Stimulated activated CD8-positive, alpha-beta memory T cell treated with anti-CD3 and anti-CD28 coated beads, Interleukin-4, amount 100 ng/mL, for 24 hours (primary cell): ENCODE measurements around the gene LAS1L.
"Not testable (repeated sequence)": the region's sequence is repeated elsewhere in the genome, so short reads cannot be mapped to it uniquely, and the experiment has no call there.

Experiments
- DNase-seq: peaks from one replicate; pipeline ENCODE4 v3.0.0-alpha.2; 2020; ENCODE audit warnings: low read depth

Gene LAS1L

DNA sequence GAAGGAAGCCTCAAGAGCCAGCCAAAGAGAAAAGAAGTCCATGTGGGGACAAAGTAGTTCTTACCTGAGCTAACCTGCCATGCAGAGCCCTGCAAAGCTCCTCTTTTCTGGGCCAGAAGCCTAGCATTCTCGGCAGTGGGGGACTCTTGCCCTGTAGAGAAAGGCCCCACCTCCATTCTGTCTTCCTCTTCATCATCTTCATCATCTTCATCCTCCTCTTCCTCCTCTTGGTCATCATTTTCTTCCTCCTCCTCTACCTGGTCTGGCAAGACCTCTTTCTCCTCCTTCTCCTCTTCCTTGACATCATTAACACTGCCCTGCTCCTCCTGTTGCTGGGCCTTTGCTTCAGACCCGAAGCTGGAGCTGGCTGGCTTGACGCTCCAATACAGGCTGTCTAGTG, 16.7 kb downstream of the LAS1L start:
- DNase-seq = no peak

DNA sequence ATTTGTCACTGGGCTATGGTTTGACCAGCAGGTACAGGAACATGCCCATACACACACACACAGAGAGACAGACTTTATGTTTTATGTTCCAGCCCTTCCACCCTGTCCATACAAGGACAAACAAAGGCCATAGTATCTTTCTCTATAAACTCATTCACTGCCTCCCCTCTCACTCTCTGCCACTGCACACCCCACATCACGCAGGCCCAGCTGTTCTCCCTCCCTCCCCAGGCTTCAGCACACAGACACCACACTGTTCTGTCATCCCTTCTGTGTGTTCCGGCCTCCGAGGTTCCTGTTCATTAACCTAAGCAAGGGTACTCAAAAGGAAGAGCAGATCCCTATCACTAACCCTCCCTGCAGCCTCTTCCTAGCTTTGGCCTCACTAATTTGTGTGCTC, 17.8 kb downstream of the LAS1L start:
- DNase-seq = no peak

DNA sequence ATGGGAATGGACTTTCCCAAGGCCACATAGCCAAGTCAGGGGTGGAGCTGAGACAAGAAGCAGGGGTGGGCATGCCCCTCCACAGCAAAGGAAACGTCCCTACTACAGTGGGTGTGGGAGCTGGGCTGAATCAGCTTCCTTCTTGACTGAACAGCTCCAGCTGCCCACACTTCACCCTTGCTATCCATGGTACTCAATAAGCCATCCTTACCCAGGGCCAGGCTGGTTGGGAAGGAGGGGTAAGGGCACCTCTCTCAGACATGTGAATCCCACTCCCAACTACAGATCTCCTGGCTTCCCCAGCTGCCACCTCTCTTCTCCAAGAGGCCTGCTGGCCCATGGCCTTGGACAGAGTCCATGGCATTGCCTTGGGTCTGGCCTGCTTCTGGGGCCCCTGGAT, 21.0 kb downstream of the LAS1L start:
- no peak for DNase-seq

DNA sequence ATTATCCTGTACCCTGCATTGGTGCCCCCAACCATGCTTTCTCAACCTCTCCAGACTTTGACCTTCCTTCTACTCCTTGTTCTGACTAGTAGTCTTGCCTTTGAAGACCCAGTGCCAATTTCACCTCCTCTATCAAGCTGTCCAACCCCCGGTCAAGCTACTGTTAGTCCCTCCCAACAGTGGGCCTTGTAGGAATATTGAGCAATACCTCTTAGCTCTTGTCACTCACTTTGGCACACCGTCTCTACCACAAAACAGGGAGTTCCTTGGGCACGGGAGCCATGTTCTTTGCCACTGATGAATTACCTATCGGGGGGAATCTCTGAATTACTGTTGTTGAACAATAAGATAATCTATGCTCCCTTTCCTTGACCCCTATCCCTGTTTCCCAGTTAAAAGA, 25.2 kb downstream of the LAS1L start:
- no peak for DNase-seq

DNA sequence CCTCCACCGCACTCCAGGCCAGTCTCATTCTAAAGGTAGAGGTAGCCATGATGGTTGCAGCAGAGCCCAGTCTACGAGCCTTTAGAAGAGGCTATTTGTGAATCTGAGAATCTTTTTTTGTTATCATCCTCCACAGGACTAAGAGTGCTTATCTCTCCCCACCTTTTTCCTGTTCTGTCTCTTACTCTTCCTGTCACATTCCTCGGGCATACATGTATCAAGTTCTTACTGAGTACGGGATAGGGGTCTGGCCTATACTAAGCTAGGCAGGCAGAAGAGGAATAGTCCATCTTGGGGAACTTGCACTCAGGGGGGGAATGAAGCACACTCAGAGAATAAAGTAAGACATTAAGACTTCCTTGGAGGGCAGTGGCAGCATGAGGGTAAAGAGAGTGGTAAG, 25.7 kb downstream of the LAS1L start:
- DNase-seq = no peak

DNA sequence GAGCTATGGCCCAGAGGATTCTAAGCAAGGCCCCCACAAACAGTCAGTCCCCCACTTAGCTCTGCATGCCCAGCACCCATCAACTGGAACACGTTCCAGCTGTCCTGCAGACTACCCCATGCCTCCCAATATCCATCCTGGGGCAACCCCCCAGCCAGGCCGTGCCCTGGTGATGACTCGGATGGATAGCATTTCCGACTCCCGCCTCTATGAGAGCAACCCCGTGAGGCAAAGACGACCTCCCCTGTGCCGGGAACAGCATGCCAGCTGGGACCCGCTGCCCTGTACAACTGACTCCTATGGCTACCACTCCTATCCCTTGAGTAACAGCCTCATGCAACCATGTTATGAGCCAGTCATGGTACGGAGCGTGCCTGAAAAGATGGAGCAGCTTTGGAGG, 32.0 kb downstream of the LAS1L start:
- no peak for DNase-seq

DNA sequence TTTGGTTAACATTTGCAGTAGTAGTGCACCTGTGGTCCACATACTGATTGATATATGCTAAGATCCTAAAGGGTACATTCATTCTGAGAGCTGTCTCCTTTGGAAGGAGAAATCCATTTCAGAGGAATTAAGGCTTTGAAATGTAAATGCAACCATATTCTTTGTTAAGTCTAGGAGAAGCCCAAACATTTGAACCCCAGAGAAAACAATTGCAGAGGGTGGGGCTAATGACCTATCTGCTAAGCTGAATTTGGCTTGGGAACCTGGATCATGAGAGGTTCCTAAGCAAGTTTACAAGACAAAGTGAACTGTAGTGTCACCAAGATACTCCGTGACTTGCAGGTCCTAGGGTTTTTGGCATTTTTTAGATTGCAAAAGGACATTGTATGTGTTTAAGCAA, 41.2 kb downstream of the LAS1L start:
- DNase-seq = no peak

DNA sequence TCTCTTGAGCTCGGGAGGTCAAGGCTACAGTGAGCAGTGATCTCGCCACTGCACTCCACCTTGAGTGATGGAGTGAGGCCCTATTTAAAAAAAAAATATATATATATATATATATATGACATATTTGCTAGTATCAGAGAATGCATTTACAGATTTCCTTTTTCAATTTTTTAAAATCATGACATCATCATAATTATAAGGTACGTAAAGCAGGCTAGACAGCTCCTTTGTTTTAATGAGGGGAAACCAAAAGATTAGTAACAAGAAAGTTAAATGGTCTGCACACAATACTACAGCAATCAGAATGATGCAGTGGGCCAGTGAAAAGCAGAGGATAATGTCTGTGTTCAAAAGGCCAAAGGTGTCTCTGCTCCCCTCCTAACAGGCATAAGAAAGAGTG, 43.0 kb downstream of the LAS1L start:
- no peak for DNase-seq

DNA sequence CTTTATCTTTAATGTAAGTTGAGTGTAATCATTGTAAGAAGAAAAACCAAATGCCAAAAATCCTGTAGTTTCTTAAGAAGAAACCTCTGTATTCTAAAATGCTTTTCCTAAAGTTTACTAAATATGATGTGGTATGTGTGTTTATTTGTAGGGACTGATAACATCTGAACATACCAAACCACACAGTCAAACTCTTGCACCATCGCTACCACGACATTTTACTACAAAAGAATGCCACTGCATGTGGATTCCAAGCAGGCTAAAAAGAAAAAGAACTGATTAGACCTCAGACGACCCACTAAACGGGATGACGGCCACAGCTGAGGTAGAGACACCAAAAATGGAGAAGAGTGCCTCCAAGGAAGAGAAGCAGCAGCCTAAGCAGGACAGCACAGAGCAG, 46.1 kb downstream of the LAS1L start:
- no peak for DNase-seq

DNA sequence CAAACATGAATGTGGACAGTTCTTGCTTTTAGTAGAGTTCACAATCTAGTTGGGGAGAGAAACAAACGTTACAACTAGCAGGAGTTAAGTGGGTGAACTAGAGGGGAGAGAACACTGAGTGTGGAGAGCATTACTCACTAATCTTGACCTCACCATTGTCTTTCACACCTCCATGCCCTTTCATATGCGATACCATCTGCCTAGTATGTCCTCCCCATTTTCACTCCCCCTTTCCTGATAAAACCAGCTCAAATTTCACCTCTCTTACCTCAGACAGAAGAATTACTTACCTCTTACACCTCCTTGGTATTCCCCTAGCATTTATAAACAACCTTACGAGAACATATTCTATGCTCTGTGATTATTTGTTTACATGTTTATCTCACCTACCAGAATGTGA, 53.6 kb downstream of the LAS1L start:
- no peak for DNase-seq

DNA sequence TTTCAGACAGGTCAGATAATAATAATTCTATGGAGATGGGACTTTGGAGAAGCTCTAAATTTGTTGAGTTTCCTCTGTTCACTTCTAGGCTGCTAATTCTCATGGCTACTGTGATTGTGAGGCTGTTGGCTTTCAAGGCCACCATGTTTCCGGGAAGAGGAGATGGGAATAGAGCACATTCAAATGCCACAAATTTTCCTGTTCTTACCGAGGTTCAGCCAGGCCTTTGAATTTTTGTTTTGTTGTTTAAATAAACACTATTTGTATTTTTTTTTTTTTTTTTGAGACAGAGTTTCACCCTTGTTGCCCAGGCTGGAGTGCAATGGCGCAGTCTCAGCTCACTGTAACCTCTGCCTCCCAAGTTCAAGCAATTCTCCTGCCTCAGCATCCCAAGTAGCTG, 55.5 kb downstream of the LAS1L start:
- not testable (repeated sequence) for DNase-seq

DNA sequence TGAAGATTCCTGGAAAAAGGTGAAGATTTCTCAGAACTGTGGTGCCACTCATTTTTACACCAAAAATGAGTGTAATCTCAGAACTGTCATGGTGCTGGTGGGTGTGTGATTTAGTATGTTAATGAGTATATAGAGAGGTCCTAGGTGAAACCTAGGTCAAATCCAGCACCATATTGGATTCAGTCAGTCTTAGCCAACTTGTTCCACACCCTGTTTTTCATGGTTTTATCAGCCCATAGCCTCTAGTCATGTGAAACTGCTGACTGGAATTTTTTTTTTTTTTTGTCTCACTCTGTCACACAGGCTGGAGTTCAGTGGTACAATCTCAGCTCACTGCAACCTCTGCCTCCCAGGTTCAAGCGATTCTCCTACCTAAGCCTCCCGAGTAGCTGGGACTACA, 58.0 kb downstream of the LAS1L start:
- DNase-seq = no peak

DNA sequence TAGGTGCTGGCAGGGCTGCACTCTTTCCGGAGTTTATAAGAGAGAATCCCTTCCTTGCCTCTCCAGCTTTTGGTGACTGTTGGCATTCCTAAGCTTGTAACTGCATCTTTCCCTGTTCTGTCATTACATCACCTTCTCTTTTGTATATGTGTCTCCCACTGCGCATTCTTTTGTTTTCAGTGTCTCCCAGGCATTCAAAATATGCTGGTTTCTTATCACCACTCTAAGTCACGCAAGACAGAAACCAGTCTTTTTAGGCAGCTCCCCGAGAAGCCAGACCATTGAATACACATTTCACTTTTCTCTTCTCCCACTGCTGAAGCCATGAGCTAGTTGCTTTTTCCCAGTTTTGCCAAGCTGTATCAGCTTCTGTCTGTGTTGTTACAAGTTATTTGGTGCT, 71.0 kb downstream of the LAS1L start:
- no peak for DNase-seq
